DND-41 (cell line): ENCODE results near the gene ADD1.
"Not testable (repeated sequence)": the region's sequence is repeated elsewhere in the genome, so short reads cannot be mapped to it uniquely, and the experiment has no call there.

Experiments
- CTCF ChIP-seq: IDR thresholded peaks from 2 replicates; pipeline ENCODE4 v1.5.1; 2012; ENCODE audit warnings: borderline replicate concordance, low read length, moderate library complexity, mild to moderate bottlenecking; ENCODE audit not compliant: poor library complexity, severe bottlenecking; ENCODE audit errors: extremely low read depth
- EZH2 ChIP-seq: IDR thresholded peaks from 3 replicates; pipeline ENCODE4 v1.6.1; 2012; ENCODE audit warnings: borderline replicate concordance, low read depth, mild to moderate bottlenecking, moderate library complexity, low read length, inconsistent platforms; ENCODE audit not compliant: severe bottlenecking

DNA sequence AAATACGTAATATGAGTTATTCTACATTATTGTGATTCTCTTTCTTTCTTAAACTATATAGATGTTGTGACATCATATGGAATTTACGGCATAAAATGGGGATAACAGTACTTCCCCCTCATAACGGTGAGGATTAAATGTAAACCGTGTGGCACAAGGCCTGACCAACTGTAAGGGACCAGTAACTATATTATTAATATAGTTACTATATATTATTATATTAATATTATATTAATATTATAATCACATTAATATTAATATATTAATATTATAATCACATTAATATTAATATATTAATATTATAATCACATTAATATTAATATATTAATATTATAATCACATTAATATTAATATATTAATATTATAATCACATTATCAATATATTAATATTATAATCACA, 116.8 kb downstream of the ADD1 start:
- TF ChIP-seq CTCF, EZH2: not testable (repeated sequence)
